HG03064 (cell line): Measurements from ENCODE around the gene RELA.

Source experiments
- ATAC-seq: cut with Tn5 transposase; IDR thresholded peaks from one replicate; pipeline ENCODE4 v1.9.1; 2021; ENCODE audit warnings: low read depth; ENCODE audit not compliant: unreplicated experiment

Gene RELA

DNA sequence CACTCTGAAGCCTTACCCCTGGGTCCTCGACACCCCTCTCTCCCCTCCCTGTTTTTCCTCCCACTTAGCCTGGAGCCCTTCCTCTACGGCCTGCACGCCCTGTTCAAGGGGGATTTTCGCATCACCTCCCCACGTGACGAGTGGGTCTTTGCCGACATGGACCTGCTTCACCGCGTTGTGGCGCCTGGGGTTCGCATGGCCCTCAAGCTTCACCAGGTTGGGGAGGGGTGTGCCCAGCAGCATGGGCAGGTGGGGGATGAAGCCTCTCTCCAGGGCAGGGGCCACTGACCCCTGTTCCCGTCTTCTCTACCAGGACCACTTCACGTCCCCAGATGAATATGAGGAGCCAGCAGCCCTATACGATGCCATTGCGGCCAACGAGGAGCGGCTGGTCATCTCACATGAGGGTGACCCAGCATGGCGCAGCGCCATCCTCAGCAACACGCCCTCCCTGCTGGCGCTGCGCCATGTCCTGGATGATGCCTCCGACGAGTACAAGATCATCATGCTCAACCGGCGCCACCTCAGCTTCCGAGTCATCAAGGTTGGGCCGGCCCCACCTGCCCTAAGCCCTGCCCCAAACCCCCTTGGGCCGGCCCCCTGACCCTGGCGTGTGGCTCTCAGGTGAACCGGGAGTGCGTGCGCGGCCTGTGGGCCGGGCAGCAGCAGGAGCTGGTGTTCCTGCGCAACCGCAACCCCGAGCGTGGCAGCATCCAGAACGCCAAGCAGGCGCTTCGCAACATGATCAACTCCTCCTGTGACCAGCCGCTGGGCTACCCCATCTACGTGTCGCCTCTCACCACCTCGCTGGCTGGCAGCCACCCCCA lies 27.6 kb downstream of the RELA start:
- ATAC-seq, result no peak

DNA sequence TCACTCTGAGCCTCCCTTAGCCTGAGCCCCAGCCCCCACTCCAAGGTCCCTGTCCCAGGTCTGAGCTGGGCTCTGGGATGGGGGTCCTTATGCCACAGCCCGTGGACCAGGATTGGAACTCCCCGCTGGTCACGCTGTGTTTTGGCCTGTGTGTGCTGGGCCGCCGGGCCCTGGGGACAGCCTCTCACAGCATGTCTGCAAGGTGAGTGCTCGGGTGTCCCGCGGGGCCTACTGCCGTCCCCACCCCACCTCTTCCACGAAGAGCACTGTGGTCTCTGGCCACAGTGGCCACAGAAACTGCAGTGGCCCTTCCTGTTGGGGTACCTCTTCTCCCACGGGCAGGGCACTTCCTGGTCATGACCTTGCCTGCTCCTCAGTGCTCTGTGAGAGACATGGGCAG lies 28.3 kb downstream of the RELA start:
- no peak for ATAC-seq

DNA sequence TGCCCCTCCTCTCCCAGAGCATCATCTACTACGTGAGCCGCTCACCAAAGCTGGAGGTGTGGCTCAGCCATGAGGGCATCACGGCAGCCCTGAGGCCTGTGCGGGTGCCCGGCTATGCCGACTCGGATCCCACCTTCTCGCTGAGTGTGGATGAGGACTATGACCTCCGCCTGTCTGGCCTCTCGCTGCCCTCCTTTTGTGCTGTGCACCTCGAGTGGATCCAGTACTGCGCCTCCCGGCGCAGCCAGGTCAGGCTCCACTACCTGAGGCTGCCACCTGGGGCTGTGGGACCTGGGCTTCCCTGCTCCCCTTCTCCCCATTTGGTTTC lies 28.6 kb downstream of the RELA start:
- ATAC-seq, result no peak

DNA sequence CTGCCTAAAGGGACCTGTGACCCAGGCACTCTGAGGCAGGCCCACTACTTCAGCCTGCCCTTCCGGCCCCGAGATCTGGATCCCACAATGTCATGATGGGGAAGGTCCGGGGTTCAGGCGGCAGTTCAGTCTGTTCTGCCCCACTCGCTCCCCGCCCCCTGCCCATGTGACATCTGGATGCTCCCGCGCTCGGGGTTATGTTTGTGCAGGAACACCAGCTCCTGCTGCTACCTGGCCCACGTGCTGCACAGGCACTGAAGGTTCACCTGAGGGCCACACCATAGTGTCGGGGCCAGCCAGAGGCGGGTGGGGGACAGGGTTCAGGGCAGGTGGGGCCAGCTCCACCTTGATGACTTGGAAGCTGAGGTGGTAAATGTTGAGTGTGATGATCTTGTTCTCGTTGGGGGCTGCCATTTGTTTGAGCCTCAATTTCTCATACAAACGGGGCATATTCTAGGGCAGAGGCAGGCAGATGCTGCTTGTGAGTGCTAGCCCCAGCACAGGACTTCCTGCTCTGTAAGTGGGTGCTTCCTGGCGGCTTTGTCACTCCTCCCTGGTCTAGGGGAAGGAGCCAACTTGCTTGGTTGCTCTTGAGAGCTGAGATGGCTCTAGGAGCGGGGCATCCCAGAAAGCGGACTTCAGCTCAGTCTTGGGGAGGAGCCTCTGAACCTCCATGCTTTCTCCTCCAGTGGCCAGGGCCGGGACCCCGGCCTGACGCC lies 29.2 kb downstream of the RELA start:
- ATAC-seq, result no peak

DNA sequence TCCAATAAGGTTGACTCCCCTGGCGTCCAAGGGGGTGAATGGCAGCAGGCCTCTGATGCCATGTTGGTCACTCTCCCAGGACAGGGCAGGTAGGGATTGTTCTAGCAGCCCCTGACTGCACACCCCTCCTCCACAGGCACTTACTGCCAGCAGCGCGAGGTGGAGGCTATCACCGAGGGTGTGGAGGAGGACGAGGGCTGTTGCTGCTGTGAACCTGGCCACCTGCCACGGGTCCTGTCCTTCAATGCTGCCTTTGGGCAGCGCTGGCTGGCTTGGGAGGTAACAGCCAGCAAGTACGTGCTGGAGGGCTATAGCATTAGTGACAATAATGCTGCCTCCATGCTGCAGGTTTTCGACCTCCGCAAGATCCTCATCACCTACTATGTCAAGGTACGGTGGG lies 32.5 kb downstream of the RELA start:
- ATAC-seq, result no peak

DNA sequence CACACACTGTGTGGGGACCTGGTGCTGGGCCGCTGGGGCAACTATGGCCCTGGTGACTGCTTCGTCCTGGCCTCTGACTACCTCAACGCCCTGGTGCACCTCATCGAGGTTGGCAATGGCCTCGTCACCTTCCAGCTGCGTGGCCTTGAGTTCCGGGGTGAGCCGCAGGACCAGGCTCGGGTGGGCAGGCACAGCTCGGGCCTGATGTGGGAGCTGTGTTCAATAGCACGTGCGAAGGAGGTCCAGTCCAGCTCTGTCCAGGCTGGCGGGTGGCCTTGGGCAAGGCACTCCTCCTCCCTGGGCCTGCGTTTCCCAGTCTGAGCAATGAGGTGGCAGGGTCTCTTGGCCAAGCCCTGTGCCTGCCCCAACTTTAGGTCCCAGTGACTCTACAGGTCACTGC lies 33.1 kb downstream of the RELA start:
- ATAC-seq, result no peak

DNA sequence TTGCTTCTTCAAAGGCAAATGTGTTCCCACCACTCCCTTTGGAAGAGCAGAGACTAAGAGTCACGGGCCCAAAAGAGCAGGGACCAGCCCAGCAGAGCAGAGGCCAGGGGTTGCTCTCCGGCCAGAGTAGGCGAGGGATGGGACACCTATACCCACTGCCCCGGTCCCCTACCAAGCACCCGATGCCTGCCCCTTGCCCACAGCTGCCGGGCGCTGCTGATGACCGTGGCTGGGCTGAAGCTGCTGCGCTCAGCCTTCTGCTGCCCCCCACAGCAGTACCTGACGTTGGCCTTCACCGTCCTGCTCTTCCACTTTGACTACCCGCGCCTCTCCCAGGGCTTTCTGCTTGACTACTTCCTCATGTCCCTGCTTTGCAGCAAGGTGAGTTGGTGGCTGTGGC lies 35.5 kb downstream of the RELA start:
- ATAC-seq, result no peak

DNA sequence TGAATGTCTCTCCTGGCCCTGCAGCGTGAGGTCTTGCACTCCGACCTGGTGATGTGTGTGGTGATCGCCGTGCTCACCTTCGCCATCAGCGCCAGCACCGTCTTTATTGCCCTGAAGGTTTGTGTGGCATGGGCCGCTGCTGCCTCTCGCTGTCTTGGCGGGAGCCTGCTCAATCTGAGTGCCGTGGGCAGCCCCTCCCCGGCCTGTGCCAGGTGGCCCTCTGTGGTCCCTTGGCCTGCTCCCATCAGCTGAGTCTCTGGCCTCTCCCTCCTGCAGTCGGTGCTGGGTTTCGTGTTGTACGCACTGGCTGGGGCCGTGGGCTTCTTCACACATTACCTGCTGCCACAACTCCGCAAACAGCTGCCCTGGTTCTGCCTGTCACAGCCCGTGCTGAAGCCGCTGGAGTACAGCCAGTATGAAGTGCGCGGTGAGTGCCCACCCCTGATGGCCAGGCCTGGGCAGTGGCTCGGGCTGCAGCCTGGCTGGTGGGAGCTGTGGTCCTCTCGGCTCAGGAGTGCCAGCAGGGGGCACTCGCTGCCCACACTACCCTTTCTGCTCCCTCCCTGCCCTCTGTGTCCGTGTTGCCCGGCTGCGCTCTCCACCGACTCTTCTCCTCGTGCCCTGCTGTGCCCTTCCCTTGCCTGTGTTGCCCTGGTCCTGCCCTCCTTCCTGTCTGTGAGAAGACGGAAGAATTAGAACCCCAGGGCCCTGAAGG lies 36.9 kb downstream of the RELA start:
- ATAC-seq, result no peak

DNA sequence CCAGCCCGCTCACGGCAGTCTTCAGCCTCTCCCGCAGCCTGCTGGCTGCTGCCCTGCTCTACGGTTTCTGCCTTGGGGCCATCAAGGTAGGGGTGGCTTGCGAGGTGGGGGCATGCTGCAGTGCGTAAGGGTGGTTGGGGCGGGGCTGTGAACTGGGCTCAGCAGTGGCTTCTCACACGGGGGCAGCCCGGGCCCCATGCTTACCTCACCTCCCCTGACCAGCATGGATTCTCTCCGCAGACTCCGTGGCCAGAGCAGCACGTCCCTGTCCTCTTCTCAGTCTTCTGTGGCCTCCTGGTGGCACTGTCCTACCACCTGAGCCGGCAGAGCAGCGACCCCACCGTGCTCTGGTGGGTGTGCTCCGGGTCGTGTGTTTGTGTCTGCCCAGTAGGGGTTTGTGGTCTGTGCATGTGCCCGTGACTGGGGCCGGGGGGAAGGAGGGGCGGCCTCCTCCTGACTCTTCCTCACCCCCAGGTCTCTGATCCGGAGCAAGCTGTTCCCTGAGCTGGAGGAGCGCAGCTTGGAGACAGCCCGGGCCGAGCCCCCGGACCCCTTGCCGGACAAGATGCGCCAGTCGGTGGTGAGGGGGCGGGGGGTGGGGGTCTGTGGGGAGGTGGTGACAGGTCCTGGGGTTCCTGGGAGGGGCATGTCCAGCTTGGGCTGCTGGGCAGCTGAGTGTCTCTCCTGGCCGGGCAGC lies 37.6 kb downstream of the RELA start:
- no peak for ATAC-seq

DNA sequence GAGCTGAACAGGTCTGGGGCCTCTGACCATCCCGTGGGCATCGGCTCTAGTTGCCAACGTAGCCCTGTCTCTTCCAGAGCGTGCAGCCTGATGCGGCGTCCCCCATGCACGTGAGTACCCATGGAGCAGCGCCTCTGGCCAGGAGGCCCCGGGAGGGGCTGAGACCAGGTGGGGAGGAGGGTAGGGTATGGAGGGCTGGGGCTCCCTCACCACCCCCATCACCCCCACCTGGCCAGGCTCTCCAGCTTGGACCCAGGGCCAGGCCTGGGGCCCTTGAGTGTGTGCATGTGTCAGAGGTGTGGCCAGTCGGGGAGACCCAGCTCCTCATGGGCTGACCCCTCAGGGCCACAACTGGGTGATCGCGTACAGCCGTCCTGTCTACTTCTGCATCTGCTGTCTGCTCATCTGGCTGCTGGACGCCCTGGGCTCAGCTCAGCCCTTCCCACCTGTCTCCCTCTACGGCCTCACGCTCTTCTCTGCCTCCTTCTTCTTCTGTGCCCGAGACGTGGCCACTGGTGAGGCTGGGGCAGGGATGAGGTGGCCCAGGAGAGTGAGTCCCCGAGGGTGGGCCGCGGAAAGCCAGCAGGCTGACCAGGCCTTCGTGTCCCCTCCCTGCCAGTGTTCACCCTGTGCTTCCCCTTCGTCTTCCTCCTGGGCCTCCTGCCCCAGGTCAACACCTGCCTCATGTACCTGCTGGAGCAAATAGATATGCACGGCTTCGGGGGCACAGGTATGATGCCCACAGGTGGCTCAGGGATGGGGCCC lies 38.7 kb downstream of the RELA start:
- ATAC-seq, result no peak

DNA sequence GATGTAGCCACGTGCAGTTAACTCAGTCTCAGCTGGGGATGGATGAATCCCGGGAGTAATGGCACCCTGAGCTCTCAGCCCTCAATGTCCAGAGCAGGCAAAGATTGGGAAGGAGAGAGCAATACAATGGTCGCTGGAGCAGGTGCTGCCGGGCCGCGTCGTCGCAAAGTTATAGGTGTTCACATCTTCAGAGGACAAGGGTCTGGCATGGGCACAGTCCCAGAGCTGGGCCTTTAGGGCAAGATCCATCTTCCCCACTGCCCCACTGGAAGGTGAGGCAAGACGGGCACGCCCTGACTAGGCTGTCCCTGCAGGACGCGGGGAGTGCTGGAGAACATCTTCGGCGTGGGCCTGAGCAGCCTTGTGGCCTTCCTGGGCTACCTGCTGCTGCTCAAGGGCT lies 39.5 kb downstream of the RELA start:
- no peak for ATAC-seq

DNA sequence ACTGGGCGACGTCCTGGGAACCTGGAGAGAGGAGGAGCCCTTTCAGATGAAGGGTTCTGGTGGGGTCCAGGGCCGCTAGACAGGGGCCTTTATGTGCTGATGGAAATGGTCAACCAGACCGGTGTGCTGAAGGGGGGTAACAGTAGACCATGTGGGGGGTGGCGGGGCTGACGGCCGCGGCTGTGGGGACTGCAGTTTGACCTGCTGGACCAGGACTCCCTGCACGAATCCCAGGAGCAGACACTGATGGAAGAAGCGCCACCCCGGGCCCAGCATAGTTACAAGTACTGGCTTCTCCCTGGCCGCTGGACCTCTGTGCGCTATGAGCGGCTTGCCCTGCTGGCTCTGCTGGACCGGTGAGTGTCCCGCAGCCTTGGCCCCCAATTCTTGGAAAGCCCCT lies 40.7 kb downstream of the RELA start:
- no peak for ATAC-seq

DNA sequence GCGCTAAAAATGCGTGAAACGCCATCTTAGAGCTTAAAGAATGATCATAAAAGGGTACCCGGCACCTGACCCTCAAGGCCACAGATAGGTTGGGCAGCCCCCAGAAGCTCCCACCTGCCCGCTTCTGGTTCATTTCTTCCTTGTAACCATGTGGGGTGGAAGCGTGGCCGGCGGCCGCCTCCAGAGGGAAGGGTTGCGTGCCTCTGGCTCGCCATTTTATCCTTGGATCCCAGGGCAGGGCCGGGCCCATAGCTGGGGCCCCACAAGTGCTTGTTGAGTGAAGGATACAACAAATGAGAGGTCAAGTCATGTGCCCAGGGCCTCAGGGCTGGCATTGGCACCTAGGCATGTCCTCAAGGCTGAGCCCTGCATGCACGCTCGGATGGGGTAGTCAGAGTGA lies 41.3 kb downstream of the RELA start:
- no peak for ATAC-seq

DNA sequence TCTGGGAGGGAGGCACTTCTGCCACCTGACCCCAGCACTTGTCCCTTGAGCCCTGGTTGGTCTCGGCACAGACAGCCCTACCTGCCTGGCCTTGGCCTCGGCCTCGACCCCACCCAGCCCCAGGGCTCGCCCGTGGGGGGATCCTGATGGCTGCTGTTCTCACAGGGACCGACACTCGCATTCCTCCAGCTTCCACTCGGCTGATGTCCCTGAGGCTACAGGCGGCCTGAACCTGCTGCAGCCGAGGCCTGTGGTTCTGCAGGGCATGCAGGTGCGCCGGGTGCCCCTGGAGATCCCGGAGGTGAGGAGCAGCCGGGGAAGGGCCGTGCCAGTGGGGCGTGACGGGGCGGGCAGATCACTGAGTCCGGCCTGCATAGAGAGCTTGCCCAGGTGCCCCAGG lies 42.0 kb downstream of the RELA start:
- no peak for ATAC-seq

DNA sequence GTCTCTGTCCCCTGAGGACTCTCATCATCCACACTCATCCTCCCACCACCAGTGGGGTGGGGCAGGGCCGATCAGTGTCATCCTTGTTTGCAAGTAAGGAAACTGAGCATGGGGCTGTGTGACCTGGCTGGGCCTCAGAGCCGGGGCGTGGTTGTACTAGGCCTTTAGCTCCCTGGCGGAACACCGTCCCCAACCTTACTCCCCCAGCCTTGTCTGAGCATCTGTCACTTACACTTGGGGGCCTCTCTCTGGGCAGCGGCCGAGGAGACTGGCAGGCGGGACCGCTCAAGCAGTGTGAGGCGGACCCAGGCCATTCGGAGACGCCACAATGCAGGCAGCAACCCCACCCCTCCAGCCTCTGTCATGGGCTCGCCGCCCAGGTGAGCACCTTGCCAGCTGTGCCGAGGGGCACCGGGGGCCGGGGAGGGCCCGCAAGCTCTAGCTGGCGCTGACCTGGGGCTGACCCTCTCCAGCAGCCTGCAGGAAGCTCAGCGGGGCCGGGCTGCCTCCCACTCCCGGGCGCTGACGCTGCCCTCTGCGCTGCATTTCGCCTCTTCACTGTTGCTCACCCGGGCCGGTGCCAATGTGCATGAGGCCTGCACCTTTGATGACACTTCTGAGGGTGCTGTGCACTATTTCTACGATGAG lies 43.3 kb downstream of the RELA start:
- no peak for ATAC-seq

DNA sequence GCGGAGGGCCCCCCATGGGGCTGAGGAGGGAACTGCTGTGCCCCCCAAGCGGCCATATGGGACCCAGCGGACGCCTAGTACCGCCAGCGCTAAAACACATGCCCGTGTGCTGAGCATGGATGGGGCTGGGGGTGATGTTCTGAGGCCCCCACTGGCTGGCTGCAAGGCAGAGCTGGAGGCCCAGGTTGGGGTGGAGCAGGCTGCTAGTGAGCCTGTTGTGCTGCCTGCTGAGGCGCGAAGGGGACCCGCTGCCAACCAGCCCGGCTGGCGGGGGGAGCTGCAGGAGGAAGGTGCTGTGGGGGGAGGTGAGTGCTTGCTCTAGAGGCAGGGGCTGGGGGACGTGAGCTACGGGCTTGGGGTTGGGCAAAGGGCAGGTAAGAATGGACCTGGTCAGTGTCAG lies 44.0 kb downstream of the RELA start:
- ATAC-seq, result no peak

DNA sequence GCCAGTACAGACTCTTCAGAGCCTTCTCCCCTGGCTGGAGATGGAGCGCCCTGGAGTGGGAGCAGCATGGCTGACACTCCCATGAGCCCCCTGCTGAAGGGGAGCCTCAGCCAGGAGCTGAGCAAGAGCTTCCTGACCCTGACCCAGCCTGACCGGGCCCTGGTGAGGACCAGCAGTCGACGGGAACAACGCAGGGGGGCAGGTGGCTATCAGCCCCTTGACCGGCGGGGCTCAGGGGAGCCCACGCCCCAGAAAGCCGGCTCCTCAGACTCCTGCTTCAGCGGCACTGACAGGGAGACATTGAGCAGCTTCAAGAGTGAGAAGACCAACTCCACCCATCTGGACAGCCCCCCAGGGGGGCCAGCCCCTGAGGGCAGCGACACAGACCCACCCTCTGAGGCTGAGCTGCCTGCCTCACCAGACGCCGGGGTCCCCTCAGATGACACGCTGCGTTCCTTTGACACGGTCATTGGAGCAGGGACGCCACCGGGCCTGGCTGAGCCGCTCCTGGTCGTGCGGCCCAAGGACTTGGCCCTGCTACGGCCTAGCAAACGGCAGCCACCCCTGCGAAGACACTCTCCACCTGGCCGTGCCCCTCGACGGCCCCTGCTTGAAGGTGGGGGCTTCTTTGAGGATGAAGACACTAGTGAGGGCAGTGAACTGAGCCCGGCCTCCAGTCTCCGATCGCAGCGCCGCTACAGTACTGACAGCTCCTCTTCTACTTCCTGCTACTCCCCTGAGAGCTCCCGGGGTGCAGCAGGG lies 44.5 kb downstream of the RELA start:
- no peak for ATAC-seq

DNA sequence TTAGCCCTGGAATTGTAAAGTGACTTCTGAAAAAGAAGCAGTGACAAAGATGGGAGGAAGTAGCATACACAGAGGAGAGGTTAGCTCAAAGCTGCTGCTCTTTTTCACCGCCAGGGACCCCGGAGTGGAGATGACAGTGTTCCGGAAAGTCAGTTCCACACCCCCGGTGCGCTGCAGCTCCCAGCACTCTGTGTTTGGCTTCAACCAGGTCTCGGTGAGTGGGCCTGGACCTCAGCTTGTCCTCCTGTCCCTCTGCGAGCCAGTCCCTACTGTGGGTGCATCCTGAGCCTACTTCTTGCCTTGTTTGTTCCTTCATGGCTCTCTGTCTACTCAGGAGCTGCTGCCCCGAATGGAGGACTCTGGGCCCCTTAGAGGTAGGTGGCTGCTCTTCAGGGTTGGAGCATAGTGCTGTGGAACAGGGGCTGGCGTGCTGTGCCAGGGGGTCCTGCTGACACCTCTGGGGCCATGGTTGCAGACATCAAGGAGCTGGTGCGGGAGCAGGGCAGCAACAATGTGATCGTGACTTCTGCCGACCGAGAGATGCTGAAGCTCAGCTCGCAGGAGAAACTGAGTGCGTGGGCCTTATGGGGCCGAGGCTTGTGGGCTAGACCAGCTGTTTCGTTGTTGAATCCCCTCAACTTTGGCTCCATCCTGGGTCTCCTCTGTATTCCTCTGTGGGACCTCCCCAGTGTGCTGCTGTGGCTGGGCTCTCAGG lies 45.4 kb downstream of the RELA start:
- ATAC-seq, result no peak

DNA sequence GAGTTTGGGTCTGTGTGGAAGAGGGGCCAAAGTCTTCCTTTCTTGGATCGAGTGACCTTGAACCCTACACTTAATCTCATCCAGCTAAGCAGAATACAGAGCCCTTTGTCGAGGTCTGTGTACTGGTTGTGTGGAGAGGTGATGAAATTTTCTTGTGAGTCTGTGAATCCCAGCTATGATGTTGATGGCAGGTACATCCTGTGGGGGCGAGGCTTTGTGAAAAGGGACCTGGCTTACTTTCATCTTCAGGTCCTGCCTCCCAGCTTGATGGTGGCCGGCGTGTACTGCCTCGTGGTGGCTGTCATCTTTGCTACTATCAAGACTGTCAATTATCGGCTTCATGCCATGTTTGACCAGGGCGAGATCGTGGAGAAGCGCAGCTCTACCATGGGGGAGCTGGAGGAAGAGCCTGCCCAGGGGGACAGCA lies 46.1 kb downstream of the RELA start:
- no peak for ATAC-seq
